PC-9 (cell line): ENCODE results near the gene HHLA2. TPM values are rescaled to one million over a fixed set of nuclear protein-coding genes. Genes with fewer than 3 reads are reported as not detected.

Experiments
- BruUV-seq: library from RNA; stranded (reverse); fragments of 400-500 nt; replicated peaks from 2 replicates; lab custom pipeline; 2021; lab: Mats Ljungman, UMichigan
- CTCF ChIA-PET: fragments of 300-600 bp; sonication (Branson Sonifier 250); formaldehyde crosslinking; loops from one replicate; lab custom pipeline; 2022; ENCODE audit warnings: antibody characterized with exemption; lab: Charles Lee
- POLR2A ChIA-PET: fragments of 300-600 bp; sonication (Branson Sonifier 250); formaldehyde crosslinking; loops from one replicate; lab custom pipeline; 2022; ENCODE audit warnings: antibody characterized with exemption; ENCODE audit not compliant: unreplicated experiment; lab: Charles Lee
- DNase-seq, 2 experiments: peaks; one replicate each; pipeline versions ENCODE4 v3.0.0 to v3.0.0-alpha.2; 2015 to 2022; ENCODE audit warnings: mixed read lengths in 1 of 2
- H2AFZ ChIP-seq: fragments of 200-600 bp; sonication (generic); 2 replicates; pipeline ENCODE4 v1.8.1; 2017; ENCODE audit warnings: antibody characterized with exemption
- H3F3A ChIP-seq: fragments of 200-600 bp; sonication (generic); 2 replicates; pipeline ENCODE4 v1.8.1; 2017; ENCODE audit warnings: antibody characterized with exemption, mild to moderate bottlenecking, low read depth; ENCODE audit not compliant: insufficient read depth
- H3K27ac ChIP-seq: fragments of 200-600 bp; sonication (generic); 2 replicates; pipeline ENCODE4 v1.6.1; 2016; ENCODE audit warnings: mixed run types
- H3K27me3 ChIP-seq: fragments of 200-600 bp; sonication (generic); 2 replicates; pipeline ENCODE4 v1.6.1; 2016; ENCODE audit warnings: low read depth, mixed run types; ENCODE audit not compliant: insufficient read depth
- H3K36me3 ChIP-seq: fragments of 200-600 bp; sonication (generic); 2 replicates; pipeline ENCODE4 v1.6.1; 2016; ENCODE audit warnings: low read depth, mixed run types
- H3K4me1 ChIP-seq: fragments of 200-600 bp; sonication (generic); replicated peaks from 2 replicates; pipeline ENCODE4 v1.6.1; 2016; ENCODE audit warnings: mixed run types; ENCODE audit not compliant: insufficient read depth
- H3K4me2 ChIP-seq: fragments of 200-600 bp; sonication (generic); 2 replicates; pipeline ENCODE4 v1.6.1; 2017; ENCODE audit warnings: mixed run types
- H3K4me3 ChIP-seq: fragments of 200-600 bp; sonication (generic); 2 replicates; pipeline ENCODE4 v1.6.1; 2016; ENCODE audit warnings: mixed run types
- H3K79me2 ChIP-seq: fragments of 200-600 bp; sonication (generic); 2 replicates; pipeline ENCODE4 v1.6.1; 2017; ENCODE audit warnings: low read depth, mixed run types
- H3K9me2 ChIP-seq: fragments of 200-600 bp; sonication (generic); 2 replicates; pipeline ENCODE4 v1.8.1; 2017; ENCODE audit warnings: mild to moderate bottlenecking; ENCODE audit not compliant: insufficient read depth
- H3K9me3 ChIP-seq: fragments of 200-600 bp; sonication (generic); 2 replicates; pipeline ENCODE4 v1.8.1; 2016; ENCODE audit warnings: low read depth; ENCODE audit not compliant: insufficient read depth
- H4K20me1 ChIP-seq: fragments of 200-600 bp; sonication (generic); 2 replicates; pipeline ENCODE4 v1.8.1; 2017; ENCODE audit not compliant: insufficient read depth
- EZH2 ChIP-seq: fragments of 200-600 bp; sonication (generic); IDR thresholded peaks from 2 replicates; pipeline ENCODE4 v1.8.0; 2017; ENCODE audit warnings: antibody characterized with exemption, low read depth
- intact Hi-C: fragments of 100-400 bp; cut with micrococcal nuclease; formaldehyde crosslinking; loops from one replicate; pipeline ENCODE4 v1.10.0; 2022; ENCODE audit not compliant: unreplicated experiment
- total RNA-seq: library from RNA; stranded (reverse); gene quantifications from 2 replicates; pipeline ENCODE4 v1.2.3, GENCODE V29; 2021
- TF ChIP-seq, protein P1 (sequence below): fragments of 200-600 bp; sonication (generic); conservative IDR thresholded peaks from 2 replicates; pipeline ENCODE4 v1.6.1; 2017; ENCODE audit warnings: mixed run types, antibody characterized with exemption, mild to moderate bottlenecking, moderate library complexity

Gene HHLA2
- total RNA-seq, 1 experiment from 2014 or later = not detected

DNA sequence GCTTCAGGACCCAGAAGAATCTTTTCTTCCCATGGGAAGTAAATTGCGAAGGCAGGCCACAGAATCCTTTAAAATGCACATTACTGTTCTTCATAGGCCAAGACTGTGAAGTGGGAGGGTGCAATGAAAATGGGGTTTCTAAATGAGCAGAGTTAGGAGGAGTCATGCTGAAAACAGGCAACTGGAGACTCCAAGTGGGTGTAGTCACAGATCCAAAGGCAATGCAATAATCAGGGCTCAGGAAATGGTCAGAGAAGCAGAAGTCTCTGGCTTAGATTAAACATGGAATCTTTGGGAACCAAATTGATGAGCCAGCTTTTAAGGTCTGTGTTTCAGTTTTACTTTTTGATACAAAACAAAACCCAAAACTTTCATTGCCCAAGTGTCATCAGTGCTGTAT is 37.6 kb downstream of the HHLA2 start:
- no peak overlapping the region for H3K4me2 ChIP-seq
- H3F3A ChIP-seq = no peaks in the 10 kb centered on the region
- ChIA-PET CTCF (no interaction called here), POLR2A (no interaction called here)
- H2AFZ ChIP-seq = no peak overlapping the region
- no peaks in the 10 kb centered on the region for H3K4me1 ChIP-seq
- no peak overlapping the region for H3K4me3 ChIP-seq
- H3K27ac ChIP-seq = no peak overlapping the region
- DNase-seq = no peak
- BruUV-seq = no TSS peak
- H3K79me2 ChIP-seq = no peaks in the 10 kb centered on the region
- no peaks in the 10 kb centered on the region for H4K20me1 ChIP-seq
- H3K36me3 ChIP-seq = no peaks in the 10 kb centered on the region
- H3K9me3 ChIP-seq = no peaks in the 10 kb centered on the region
- H3K27me3 ChIP-seq = no peaks in the 10 kb centered on the region
- TF ChIP-seq, protein P1, sequence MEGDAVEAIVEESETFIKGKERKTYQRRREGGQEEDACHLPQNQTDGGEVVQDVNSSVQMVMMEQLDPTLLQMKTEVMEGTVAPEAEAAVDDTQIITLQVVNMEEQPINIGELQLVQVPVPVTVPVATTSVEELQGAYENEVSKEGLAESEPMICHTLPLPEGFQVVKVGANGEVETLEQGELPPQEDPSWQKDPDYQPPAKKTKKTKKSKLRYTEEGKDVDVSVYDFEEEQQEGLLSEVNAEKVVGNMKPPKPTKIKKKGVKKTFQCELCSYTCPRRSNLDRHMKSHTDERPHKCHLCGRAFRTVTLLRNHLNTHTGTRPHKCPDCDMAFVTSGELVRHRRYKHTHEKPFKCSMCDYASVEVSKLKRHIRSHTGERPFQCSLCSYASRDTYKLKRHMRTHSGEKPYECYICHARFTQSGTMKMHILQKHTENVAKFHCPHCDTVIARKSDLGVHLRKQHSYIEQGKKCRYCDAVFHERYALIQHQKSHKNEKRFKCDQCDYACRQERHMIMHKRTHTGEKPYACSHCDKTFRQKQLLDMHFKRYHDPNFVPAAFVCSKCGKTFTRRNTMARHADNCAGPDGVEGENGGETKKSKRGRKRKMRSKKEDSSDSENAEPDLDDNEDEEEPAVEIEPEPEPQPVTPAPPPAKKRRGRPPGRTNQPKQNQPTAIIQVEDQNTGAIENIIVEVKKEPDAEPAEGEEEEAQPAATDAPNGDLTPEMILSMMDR = no peak
- TF ChIP-seq EZH2 = no peak
- intact Hi-C loops = no loop called here
- 0 out of 2 replicates have a peak, but pooled peaks cover 4% of the 10 kb centered on the region for H3K9me2 ChIP-seq

DNA sequence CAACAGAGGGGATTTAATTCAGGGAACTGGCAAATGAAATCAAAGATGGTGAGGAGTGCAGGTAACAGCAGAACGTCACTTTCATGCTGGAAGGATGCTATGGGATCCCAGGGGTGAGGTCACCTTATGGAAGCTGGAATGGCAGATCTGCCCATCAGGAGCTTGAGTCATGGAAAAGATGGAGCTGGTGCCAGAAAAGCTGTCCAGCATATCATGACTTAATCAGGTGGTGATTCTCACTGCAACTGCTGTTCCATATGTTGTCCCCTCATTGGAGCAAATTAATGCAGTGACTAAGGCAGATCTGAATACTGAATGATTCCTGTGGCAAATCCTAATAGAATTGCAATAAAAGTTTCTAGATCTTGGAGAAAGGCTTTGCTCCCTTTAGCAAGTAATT is 38.4 kb downstream of the HHLA2 start:
- Histone ChIP-seq H4K20me1 (no peaks in the 10 kb centered on the region), H3K9me2 (0 out of 2 replicates have a peak, but pooled peaks cover 4% of the 10 kb centered on the region), H3K4me3 (no peak overlapping the region), H3F3A (no peaks in the 10 kb centered on the region), H3K4me2 (no peak overlapping the region), H3K27ac (no peak overlapping the region), H2AFZ (no peak overlapping the region), H3K4me1 (no peaks in the 10 kb centered on the region), H3K36me3 (no peaks in the 10 kb centered on the region), H3K9me3 (no peaks in the 10 kb centered on the region), H3K27me3 (no peaks in the 10 kb centered on the region), H3K79me2 (no peaks in the 10 kb centered on the region)
- BruUV-seq = no TSS peak
- ChIA-PET POLR2A (no interaction called here), CTCF (no interaction called here)
- intact Hi-C loops = no loop called here
- DNase-seq = no peak
- TF ChIP-seq, protein P1 = no peak
- no peak for TF ChIP-seq EZH2

DNA sequence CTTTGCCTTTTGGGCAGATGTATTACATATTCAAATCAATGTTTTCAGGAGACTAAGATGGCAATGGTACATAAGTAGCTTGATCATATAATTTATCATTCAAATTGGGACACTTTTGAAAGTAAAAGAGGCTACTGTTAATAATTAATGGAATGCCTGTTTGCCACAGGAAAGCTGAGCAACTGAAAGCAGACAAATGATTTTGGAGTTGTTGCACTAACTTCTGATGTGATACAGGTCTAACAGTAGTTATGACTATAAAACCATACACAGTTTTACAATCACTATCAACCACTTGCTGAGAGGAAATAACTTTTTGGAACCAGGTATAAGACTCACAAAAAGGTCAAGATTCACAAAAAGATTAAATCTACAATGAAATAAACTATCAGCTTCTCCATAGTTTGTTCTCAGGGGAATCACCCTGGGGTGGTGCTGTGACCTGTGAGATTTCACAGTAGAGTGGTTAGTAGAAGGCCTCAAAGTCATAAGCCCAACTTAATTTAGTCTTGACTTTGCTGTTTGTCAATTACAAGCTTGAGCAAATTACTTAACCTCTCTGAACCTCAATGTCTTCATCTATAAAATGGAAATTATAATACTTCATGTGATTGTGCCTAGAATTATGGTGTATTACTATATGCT is 42.7 kb downstream of the HHLA2 start:
- DNase-seq = no peak
- BruUV-seq = no TSS peak
- no peaks in the 10 kb centered on the region for H3K27me3 ChIP-seq
- intact Hi-C loops = no loop called here
- no peak overlapping the region for H3K4me2 ChIP-seq
- no peaks in the 10 kb centered on the region for H3K4me1 ChIP-seq
- H3K36me3 ChIP-seq = no peaks in the 10 kb centered on the region
- 0 out of 2 replicates have a peak, but pooled peaks cover 4% of the 10 kb centered on the region for H3K9me2 ChIP-seq
- no peaks in the 10 kb centered on the region for H3K79me2 ChIP-seq
- ChIA-PET CTCF (no interaction called here), POLR2A (no interaction called here)
- TF ChIP-seq EZH2 = no peak
- TF ChIP-seq, protein P1 = no peak
- H3F3A ChIP-seq = no peaks in the 10 kb centered on the region
- no peak overlapping the region for H3K27ac ChIP-seq
- H4K20me1 ChIP-seq = no peaks in the 10 kb centered on the region
- no peak overlapping the region for H2AFZ ChIP-seq
- no peak overlapping the region for H3K4me3 ChIP-seq
- no peaks in the 10 kb centered on the region for H3K9me3 ChIP-seq
